HepG2 (cell line): ENCODE results near the gene PSMA7. TPM values are rescaled to one million over a fixed set of nuclear protein-coding genes. Genes with fewer than 3 reads are reported as not detected.

Source experiments
- ARID2 ChIP-seq: sonication (generic); formaldehyde crosslinking; IDR thresholded peaks from 2 replicates; pipeline ENCODE4 v1.8.1; 2022; ENCODE audit warnings: mild to moderate bottlenecking, missing genetic modification reagents, borderline replicate concordance
- CREB1 ChIP-seq, 2 experiments: fragments of 450-650 bp in 1 of 2; IDR thresholded peaks; 2 replicates each; pipeline ENCODE4 v1.6.1; 2016 to 2017; ENCODE audit warnings: control low read depth in 1 of 2, mild to moderate bottlenecking in 1 of 2, missing compliant biosample characterization in 1 of 2, missing genetic modification characterization in 1 of 2
- ETV6 ChIP-seq: sonication (generic); formaldehyde crosslinking; conservative IDR thresholded peaks from 2 replicates; pipeline ENCODE4 v1.4.0; 2020; ENCODE audit warnings: missing genetic modification reagents
- FOXM1 ChIP-seq: sonication (generic); formaldehyde crosslinking; IDR thresholded peaks from 2 replicates; pipeline ENCODE4 v1.5.0; 2020; ENCODE audit warnings: missing genetic modification reagents
- GPN1 ChIP-seq: sonication (generic); formaldehyde crosslinking; IDR thresholded peaks from 2 replicates; pipeline ENCODE4 v1.5.1; 2020; ENCODE audit warnings: missing genetic modification reagents, borderline replicate concordance
- HIC2 ChIP-seq: sonication (generic); formaldehyde crosslinking; IDR thresholded peaks from 2 replicates; pipeline ENCODE4 v1.9.0; 2022; ENCODE audit warnings: low read depth, missing genetic modification reagents
- HMG20B ChIP-seq: conservative IDR thresholded peaks from 2 replicates; pipeline ENCODE4 v1.6.1; 2016; ENCODE audit warnings: missing genetic modification reagents, missing compliant biosample characterization
- IRF2 ChIP-seq: IDR thresholded peaks from 2 replicates; pipeline ENCODE4 v1.6.1; 2018; ENCODE audit warnings: missing genetic modification reagents, missing compliant biosample characterization
- JDP2 ChIP-seq: sonication (generic); formaldehyde crosslinking; IDR thresholded peaks from 2 replicates; pipeline ENCODE4 v1.8.1; 2022; ENCODE audit warnings: missing genetic modification reagents, borderline replicate concordance
- KAT8 ChIP-seq: IDR thresholded peaks from 2 replicates; pipeline ENCODE4 v1.6.1; 2016; ENCODE audit warnings: missing genetic modification reagents, missing compliant biosample characterization
- MIER3 ChIP-seq: IDR thresholded peaks from 2 replicates; pipeline ENCODE4 v1.6.1; 2016; ENCODE audit warnings: missing compliant biosample characterization, borderline replicate concordance
- MIXL1 ChIP-seq: IDR thresholded peaks from 2 replicates; pipeline ENCODE4 v1.6.1; 2016
- NR2F1 ChIP-seq, 2 experiments: fragments of 450-650 bp in 1 of 2; formaldehyde crosslinking in 1 of 2; IDR thresholded peaks; 2 replicates each; pipeline versions ENCODE4 v1.5.0 to v1.6.1; 2016 to 2020; ENCODE audit warnings: mild to moderate bottlenecking in 1 of 2, missing compliant biosample characterization in 1 of 2, missing genetic modification reagents in 1 of 2, moderate library complexity in 1 of 2
- ONECUT2 ChIP-seq: sonication (generic); formaldehyde crosslinking; IDR thresholded peaks from 2 replicates; pipeline ENCODE4 v1.4.0; 2020; ENCODE audit warnings: missing genetic modification reagents
- RNF219 ChIP-seq: sonication (generic); formaldehyde crosslinking; IDR thresholded peaks from 2 replicates; pipeline ENCODE4 v1.5.0; 2020; ENCODE audit warnings: mild to moderate bottlenecking, missing genetic modification reagents
- SNAPC5 ChIP-seq: sonication (generic); formaldehyde crosslinking; IDR thresholded peaks from 2 replicates; pipeline ENCODE4 v1.8.1; 2023; ENCODE audit warnings: mild to moderate bottlenecking, missing genetic modification reagents, borderline replicate concordance
- ZNF205 ChIP-seq: IDR thresholded peaks from 2 replicates; pipeline ENCODE4 v1.6.1; 2018; ENCODE audit warnings: missing biosample characterization, missing genetic modification reagents
- ZNF282 ChIP-seq: fragments of 450-650 bp; IDR thresholded peaks from 2 replicates; pipeline ENCODE4 v1.6.1; 2018; ENCODE audit not compliant: partially characterized antibody
- ZNF431 ChIP-seq: sonication (generic); formaldehyde crosslinking; IDR thresholded peaks from 2 replicates; pipeline ENCODE4 v1.9.0; 2022; ENCODE audit warnings: missing genetic modification reagents, low read depth, mild to moderate bottlenecking, borderline replicate concordance
- ZNF768 ChIP-seq: sonication (generic); formaldehyde crosslinking; IDR thresholded peaks from 2 replicates; pipeline ENCODE4 v1.4.0; 2020; ENCODE audit warnings: missing genetic modification reagents
- ZNF773 ChIP-seq: sonication (generic); formaldehyde crosslinking; IDR thresholded peaks from 2 replicates; pipeline ENCODE4 v1.4.0; 2020; ENCODE audit warnings: missing genetic modification reagents, borderline replicate concordance
- ZSCAN9 ChIP-seq: IDR thresholded peaks from 2 replicates; pipeline ENCODE4 v1.6.1; 2016; ENCODE audit warnings: borderline replicate concordance
- polyA plus RNA-seq, 8 experiments: library from polyadenylated mRNA; depleted of rRNA in 3 of 8; stranded (reverse) in 7 of 8; unstranded in 1 of 8; fragments of >200 nt; fragmentation: Illumina TruSeq in 4 of 8; extraction: Trizol in 4 of 8; gene quantifications; 2 replicates each; pipeline versions ENCODE4 v1.2.1 to v1.2.3, GENCODE V29; 2011 to 2016; ENCODE audit warnings: low read depth in 4 of 8, missing spikeins in 1 of 8, mixed read lengths in 1 of 8; ENCODE audit not compliant: insufficient read depth in 1 of 8
- total RNA-seq, 5 experiments: library from RNA; depleted of rRNA; stranded (reverse); fragments of >200 nt; fragmentation: Illumina TruSeq; extraction: Trizol; gene quantifications; 2 replicates each; pipeline ENCODE4 v1.2.3, GENCODE V29; 2016; ENCODE audit warnings: low read depth in 1 of 5
- TF ChIP-seq, protein P1 (sequence below): sonication (generic); formaldehyde crosslinking; IDR thresholded peaks from 2 replicates; pipeline ENCODE4 v1.9.0; 2021; ENCODE audit warnings: missing genetic modification reagents, mild to moderate bottlenecking, borderline replicate concordance

The PSMA7 gene
- total and polyA plus RNA-seq, 2 of the 13 experiments (the other 11 are each of a cell fraction or from before 2014, with no cell fraction given) = 531 to 631 TPM

- TF ChIP-seq SNAPC5 (CRISPR knock-in tag) (no peak), MIER3 (CRISPR knock-in tag) (0 out of 2 replicates have a peak, but pooled peaks have one; percentile 22), HMG20B (no peak), HIC2 (CRISPR knock-in tag) (no peak), ZNF431 (CRISPR knock-in tag) (peak; percentile 90; the same call in 1 of the 2 replicates), FOXM1 (no peak), ZNF282 (no peak), RNF219 (no peak), NR2F1 (CRISPR knock-in tag; IDR thresholded peaks at IDR 0.05) (0 out of 4 replicates have a peak, but pooled peaks of 1 of the 2 experiments have one; percentile 20), ETV6 (peak; percentile 97), CREB1 (IDR thresholded peaks at IDR 0.05) (peak; percentile 79; the same call in 1 of the 2 replicates), CREB1 (CRISPR knock-in tag; IDR thresholded peaks at IDR 0.05) (no peak), ZNF205 (peak; percentile 50; the same call in 1 of the 2 replicates), ZSCAN9 (no peak), ZNF773 (CRISPR knock-in tag) (peak; percentile 87; the same call in 1 of the 2 replicates), KAT8 (CRISPR knock-in tag) (peak; percentile 66; the same call in 1 of the 2 replicates), ZNF768 (CRISPR knock-in tag) (peak; percentile 83; the same call in 1 of the 2 replicates), GPN1 (CRISPR knock-in tag) (0 out of 2 replicates have a peak, but pooled peaks have one; percentile 62), ARID2 (CRISPR knock-in tag) (0 out of 2 replicates have a peak, but pooled peaks have one; percentile 1), MIXL1 (CRISPR knock-in tag) (0 out of 2 replicates have a peak, but pooled peaks have one; percentile 13), IRF2 (CRISPR knock-in tag) (peak; percentile 24; the same call in 1 of the 2 replicates), JDP2 (CRISPR knock-in tag) (peak; percentile 35; the same call in 1 of the 2 replicates), ONECUT2 (CRISPR knock-in tag) (no peak)
- TF ChIP-seq, protein P1, sequence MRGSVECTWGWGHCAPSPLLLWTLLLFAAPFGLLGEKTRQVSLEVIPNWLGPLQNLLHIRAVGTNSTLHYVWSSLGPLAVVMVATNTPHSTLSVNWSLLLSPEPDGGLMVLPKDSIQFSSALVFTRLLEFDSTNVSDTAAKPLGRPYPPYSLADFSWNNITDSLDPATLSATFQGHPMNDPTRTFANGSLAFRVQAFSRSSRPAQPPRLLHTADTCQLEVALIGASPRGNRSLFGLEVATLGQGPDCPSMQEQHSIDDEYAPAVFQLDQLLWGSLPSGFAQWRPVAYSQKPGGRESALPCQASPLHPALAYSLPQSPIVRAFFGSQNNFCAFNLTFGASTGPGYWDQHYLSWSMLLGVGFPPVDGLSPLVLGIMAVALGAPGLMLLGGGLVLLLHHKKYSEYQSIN (CRISPR knock-in tag) = no peak
Observed at GRCh38 chr20:62143081-62143956, at the start of gene PSMA7, which contains the start of gene SS18L1 (continued).
